ENCODE measurements around the gene AMBRA1. TPM values are rescaled to one million over a fixed set of nuclear protein-coding genes. Genes with fewer than 3 reads are reported as not detected.

The AMBRA1 gene
- polyA plus RNA-seq, 1 of the 3 experiments (the other 2 are of a cell fraction), result 10.4 TPM

DNA sequence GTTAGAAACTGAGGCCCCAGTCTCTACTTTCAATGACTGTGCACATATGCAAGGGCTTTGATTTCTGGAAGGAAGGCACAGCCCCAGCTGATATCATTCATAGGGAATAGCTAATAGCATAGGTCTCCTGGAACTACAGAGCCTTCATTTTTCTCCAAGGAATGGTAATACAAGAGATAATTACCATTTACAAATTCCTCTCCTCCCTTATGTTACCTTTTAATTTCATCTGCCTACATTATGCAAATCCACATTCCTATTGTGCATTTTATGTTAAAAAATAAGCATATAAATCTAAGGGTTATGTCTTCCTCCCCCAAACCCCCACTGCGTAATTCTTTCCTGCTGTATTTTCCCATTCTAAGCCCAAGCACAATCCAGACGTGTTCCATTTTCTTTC is 94.9 kb downstream of the AMBRA1 start:
- TF ChIP-seq SMC3 (IDR thresholded peaks at IDR 0.05; ENCODE audit: low read depth, low read length) (no peak), TAF1 (IDR thresholded peaks at IDR 0.05; ENCODE audit: borderline replicate concordance, low read depth, low read length) (no peak), CHD2 (IDR thresholded peaks at IDR 0.05; ENCODE audit: low read length, partially characterized antibody) (no peak), POLR2AphosphoS5 (IDR thresholded peaks at IDR 0.05; ENCODE audit: low read depth, low read length) (no peak), MXI1 (IDR thresholded peaks at IDR 0.05; ENCODE audit: low read depth, low read length) (no peak), ELF1 (IDR thresholded peaks at IDR 0.05) (no peak), NFIC (IDR thresholded peaks at IDR 0.05; ENCODE audit: borderline replicate concordance) (no peak), JUND (IDR thresholded peaks at IDR 0.05) (no peak), RXRA (IDR thresholded peaks at IDR 0.05; ENCODE audit: borderline replicate concordance, low read depth) (no peak), SIN3A (IDR thresholded peaks at IDR 0.05; ENCODE audit: borderline replicate concordance, low read depth, low read length) (no peak), YY1 (IDR thresholded peaks at IDR 0.05; ENCODE audit: low read depth) (no peak), FOXJ3 (CRISPR knock-in tag; IDR thresholded peaks at IDR 0.05) (no peak), GABPA (IDR thresholded peaks at IDR 0.05; ENCODE audit: low read depth) (no peak), EZH2phosphoT487 (IDR thresholded peaks at IDR 0.05; ENCODE audit: borderline replicate concordance, low read depth) (no peak)
- TF ChIP-seq, protein P1, sequence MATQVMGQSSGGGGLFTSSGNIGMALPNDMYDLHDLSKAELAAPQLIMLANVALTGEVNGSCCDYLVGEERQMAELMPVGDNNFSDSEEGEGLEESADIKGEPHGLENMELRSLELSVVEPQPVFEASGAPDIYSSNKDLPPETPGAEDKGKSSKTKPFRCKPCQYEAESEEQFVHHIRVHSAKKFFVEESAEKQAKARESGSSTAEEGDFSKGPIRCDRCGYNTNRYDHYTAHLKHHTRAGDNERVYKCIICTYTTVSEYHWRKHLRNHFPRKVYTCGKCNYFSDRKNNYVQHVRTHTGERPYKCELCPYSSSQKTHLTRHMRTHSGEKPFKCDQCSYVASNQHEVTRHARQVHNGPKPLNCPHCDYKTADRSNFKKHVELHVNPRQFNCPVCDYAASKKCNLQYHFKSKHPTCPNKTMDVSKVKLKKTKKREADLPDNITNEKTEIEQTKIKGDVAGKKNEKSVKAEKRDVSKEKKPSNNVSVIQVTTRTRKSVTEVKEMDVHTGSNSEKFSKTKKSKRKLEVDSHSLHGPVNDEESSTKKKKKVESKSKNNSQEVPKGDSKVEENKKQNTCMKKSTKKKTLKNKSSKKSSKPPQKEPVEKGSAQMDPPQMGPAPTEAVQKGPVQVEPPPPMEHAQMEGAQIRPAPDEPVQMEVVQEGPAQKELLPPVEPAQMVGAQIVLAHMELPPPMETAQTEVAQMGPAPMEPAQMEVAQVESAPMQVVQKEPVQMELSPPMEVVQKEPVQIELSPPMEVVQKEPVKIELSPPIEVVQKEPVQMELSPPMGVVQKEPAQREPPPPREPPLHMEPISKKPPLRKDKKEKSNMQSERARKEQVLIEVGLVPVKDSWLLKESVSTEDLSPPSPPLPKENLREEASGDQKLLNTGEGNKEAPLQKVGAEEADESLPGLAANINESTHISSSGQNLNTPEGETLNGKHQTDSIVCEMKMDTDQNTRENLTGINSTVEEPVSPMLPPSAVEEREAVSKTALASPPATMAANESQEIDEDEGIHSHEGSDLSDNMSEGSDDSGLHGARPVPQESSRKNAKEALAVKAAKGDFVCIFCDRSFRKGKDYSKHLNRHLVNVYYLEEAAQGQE (IDR thresholded peaks at IDR 0.05; ENCODE audit: low read depth, low read length), result no peak
- TF ChIP-seq, protein P2, sequence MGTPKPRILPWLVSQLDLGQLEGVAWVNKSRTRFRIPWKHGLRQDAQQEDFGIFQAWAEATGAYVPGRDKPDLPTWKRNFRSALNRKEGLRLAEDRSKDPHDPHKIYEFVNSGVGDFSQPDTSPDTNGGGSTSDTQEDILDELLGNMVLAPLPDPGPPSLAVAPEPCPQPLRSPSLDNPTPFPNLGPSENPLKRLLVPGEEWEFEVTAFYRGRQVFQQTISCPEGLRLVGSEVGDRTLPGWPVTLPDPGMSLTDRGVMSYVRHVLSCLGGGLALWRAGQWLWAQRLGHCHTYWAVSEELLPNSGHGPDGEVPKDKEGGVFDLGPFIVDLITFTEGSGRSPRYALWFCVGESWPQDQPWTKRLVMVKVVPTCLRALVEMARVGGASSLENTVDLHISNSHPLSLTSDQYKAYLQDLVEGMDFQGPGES (IDR thresholded peaks at IDR 0.05; ENCODE audit: low read depth, low read length), result no peak
- TF ChIP-seq, protein P3, sequence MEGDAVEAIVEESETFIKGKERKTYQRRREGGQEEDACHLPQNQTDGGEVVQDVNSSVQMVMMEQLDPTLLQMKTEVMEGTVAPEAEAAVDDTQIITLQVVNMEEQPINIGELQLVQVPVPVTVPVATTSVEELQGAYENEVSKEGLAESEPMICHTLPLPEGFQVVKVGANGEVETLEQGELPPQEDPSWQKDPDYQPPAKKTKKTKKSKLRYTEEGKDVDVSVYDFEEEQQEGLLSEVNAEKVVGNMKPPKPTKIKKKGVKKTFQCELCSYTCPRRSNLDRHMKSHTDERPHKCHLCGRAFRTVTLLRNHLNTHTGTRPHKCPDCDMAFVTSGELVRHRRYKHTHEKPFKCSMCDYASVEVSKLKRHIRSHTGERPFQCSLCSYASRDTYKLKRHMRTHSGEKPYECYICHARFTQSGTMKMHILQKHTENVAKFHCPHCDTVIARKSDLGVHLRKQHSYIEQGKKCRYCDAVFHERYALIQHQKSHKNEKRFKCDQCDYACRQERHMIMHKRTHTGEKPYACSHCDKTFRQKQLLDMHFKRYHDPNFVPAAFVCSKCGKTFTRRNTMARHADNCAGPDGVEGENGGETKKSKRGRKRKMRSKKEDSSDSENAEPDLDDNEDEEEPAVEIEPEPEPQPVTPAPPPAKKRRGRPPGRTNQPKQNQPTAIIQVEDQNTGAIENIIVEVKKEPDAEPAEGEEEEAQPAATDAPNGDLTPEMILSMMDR (IDR thresholded peaks at IDR 0.05), result no peak
- TF ChIP-seq, protein P4, sequence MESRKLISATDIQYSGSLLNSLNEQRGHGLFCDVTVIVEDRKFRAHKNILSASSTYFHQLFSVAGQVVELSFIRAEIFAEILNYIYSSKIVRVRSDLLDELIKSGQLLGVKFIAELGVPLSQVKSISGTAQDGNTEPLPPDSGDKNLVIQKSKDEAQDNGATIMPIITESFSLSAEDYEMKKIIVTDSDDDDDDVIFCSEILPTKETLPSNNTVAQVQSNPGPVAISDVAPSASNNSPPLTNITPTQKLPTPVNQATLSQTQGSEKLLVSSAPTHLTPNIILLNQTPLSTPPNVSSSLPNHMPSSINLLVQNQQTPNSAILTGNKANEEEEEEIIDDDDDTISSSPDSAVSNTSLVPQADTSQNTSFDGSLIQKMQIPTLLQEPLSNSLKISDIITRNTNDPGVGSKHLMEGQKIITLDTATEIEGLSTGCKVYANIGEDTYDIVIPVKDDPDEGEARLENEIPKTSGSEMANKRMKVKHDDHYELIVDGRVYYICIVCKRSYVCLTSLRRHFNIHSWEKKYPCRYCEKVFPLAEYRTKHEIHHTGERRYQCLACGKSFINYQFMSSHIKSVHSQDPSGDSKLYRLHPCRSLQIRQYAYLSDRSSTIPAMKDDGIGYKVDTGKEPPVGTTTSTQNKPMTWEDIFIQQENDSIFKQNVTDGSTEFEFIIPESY (IDR thresholded peaks at IDR 0.05; ENCODE audit: borderline replicate concordance, low read depth), result no peak
- Histone ChIP-seq H3K4me1 (ENCODE audit: control insufficient read depth in 1 of 2, insufficient read depth in 2 of 2, low read depth in 1 of 2, low read length in 1 of 2) (peaks cover 0 to 8% of the 10 kb centered on the region in 2 experiments; a peak in 1 of 4 replicates), H4K20me1 (ENCODE audit: insufficient read depth) (no peaks in the 10 kb centered on the region), H2AFZ (ENCODE audit: low read depth) (no peak overlapping the region), H3K9ac (no peak overlapping the region), H3F3A (replicated peaks; ENCODE audit: insufficient read depth) (no peaks in the 10 kb centered on the region), H3K4me3 (ENCODE audit: low read depth in 2 of 2, low read length in 1 of 2) (no peak overlapping the region), H3K79me2 (ENCODE audit: insufficient read depth) (no peaks in the 10 kb centered on the region; the same call in 1 of the 2 replicates), H3K27me3 (ENCODE audit: insufficient read depth) (no peaks in the 10 kb centered on the region), H3K9me2 (no peaks in the 10 kb centered on the region), H3K4me2 (no peak overlapping the region), H3K9me3 (no peaks in the 10 kb centered on the region), H3K27ac (ENCODE audit: low read depth in 2 of 2, low read length in 1 of 2) (no peak overlapping the region), H3K36me3 (replicated peaks in 1 of 2; ENCODE audit: control insufficient read depth in 1 of 2, insufficient read depth in 2 of 2, low read length in 1 of 2) (peaks cover 0 to 12% of the 10 kb centered on the region in 2 experiments)
- CTCF ChIA-PET, result interaction anchor here (0.8 to 9.7 kb wide), 7 partner anchors 9 to 191 kb away, joined by 3 to 63 read pairs (median 3); no protein-coding TSS in a partner anchor
- DNase-seq, result no peak
- WGBS (ENCODE audit: low lambda C conversion rate), result 94% methylated on average over 2 of the region's 2 CpGs
- POLR2A ChIA-PET, result no interaction called here
